Effector CD8-positive, alpha-beta T cell (primary cell): Measurements from ENCODE around the gene SRSF6.
"Not testable (repeated sequence)": the region's sequence is repeated elsewhere in the genome, so short reads cannot be mapped to it uniquely, and the experiment has no call there.

ENCODE experiments used
- DNase-seq: peaks from one replicate; lab custom pipeline; 2025; lab: John Stamatoyannopoulos, UW

Gene SRSF6

GRCh38 chr20:43448748-43449535 is 8.8 kb upstream of the SRSF6 start:
- peak; percentile 19 for DNase-seq

- no peak for DNase-seq
Measured at GRCh38 chr20:43450841-43451799, 6.6 kb upstream of the SRSF6 start.

- DNase-seq: no peak
Measured at GRCh38 chr20:43452404-43453126, 5.1 kb upstream of the SRSF6 start.

GRCh38 chr20:43456252-43456651 is 1.4 kb upstream of the SRSF6 start:
- not testable (repeated sequence) for DNase-seq

GRCh38 chr20:43456809-43457639 is 672 bp upstream of the SRSF6 start:
- peak; percentile 80 for DNase-seq

- DNase-seq: no peak
Measured at GRCh38 chr20:43458422-43458924, 777 bp downstream of the SRSF6 start.

GRCh38 chr20:43459022-43459942 is 1.6 kb downstream of the SRSF6 start:
- no peak for DNase-seq

- DNase-seq: no peak
Measured at GRCh38 chr20:43460172-43460829, 2.6 kb downstream of the SRSF6 start.

- DNase-seq: no peak
Measured at GRCh38 chr20:43460830-43461200, 3.1 kb downstream of the SRSF6 start.

- DNase-seq: no peak
Measured at GRCh38 chr20:43461894-43462659, 4.4 kb downstream of the SRSF6 start.

- no peak for DNase-seq
Measured at GRCh38 chr20:43462660-43463526, 5.2 kb downstream of the SRSF6 start.

- DNase-seq: no peak
Measured at GRCh38 chr20:43463527-43464218, 6.0 kb downstream of the SRSF6 start.

GRCh38 chr20:43464219-43464790 is 6.6 kb downstream of the SRSF6 start:
- DNase-seq: no peak

GRCh38 chr20:43465625-43465943 is 7.9 kb downstream of the SRSF6 start:
- no peak for DNase-seq

GRCh38 chr20:43467589-43467988 is 9.9 kb downstream of the SRSF6 start:
- DNase-seq: no peak

GRCh38 chr20:43472671-43473380 is 15.1 kb downstream of the SRSF6 start:
- DNase-seq: no peak
